ENCODE data around the gene PCYT2.

DNA sequence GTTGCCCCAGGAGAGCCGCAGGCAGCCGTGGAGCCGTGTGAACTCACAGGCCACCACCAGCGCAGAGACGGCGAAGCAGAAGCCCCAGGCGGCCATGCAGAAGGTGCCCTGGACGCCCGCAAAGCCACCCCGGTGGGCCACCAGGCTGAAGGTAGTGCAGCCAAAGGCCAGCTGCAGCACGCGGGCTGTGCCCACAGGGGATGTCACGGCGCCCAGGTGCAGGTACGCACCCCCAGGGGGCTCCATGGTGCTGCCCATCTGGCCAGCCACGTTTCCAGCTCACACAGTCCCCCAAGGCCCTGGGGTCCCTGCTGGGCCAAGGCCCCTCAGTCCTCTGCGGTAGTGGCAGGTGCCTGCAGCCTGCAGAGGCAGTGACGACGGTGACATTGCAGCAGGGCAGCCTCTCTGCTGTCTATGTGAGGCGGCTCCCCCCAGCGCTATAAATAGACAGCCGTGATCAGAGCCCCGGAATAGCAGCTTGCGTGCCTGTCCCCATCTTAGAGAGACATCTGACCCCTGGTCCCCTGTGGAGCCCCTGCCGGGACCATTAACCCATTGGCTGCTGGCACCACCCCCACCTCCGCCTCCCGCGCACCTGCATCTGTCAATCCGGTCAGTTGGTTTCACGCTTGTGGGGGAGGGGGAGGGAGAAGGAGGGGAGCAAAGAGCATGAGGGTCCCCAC, 30.4 kb upstream of the PCYT2 start:
- TF ChIP-seq JUN (IDR thresholded peaks at IDR 0.05; ENCODE audit: borderline replicate concordance, insufficient read depth, insufficient read length, low read depth) (no peak), MYC (IDR thresholded peaks at IDR 0.05; ENCODE audit: low read depth, low read length) (no peak), FOS (IDR thresholded peaks at IDR 0.05; ENCODE audit: borderline replicate concordance, insufficient read depth, low read length) (no peak), CTCF (IDR thresholded peaks at IDR 0.05; ENCODE audit: extremely low read depth in 1 of 2, insufficient read depth in 1 of 2, low read depth in 1 of 2, low read length in 2 of 2) (no peak), POLR2AphosphoS5 (IDR thresholded peaks at IDR 0.05; ENCODE audit: insufficient read depth, low read depth, low read length) (no peak), POLR2A (IDR thresholded peaks at IDR 0.05; ENCODE audit: low read depth, low read length) (no peak), EZH2 (IDR thresholded peaks at IDR 0.05; ENCODE audit: borderline replicate concordance, low read depth, low read length, severe bottlenecking) (no peak), GATA2 (IDR thresholded peaks at IDR 0.05; ENCODE audit: insufficient read depth, insufficient read length, low read depth, low read length) (no peak)
- TF ChIP-seq, protein P1, sequence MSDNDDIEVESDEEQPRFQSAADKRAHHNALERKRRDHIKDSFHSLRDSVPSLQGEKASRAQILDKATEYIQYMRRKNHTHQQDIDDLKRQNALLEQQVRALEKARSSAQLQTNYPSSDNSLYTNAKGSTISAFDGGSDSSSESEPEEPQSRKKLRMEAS (IDR thresholded peaks at IDR 0.05; ENCODE audit: insufficient read depth, insufficient read length) = no peak

All from endothelial cell of umbilical vein (primary cell).